ENCODE measurements around the gene TAF1B.

Gene TAF1B

DNA sequence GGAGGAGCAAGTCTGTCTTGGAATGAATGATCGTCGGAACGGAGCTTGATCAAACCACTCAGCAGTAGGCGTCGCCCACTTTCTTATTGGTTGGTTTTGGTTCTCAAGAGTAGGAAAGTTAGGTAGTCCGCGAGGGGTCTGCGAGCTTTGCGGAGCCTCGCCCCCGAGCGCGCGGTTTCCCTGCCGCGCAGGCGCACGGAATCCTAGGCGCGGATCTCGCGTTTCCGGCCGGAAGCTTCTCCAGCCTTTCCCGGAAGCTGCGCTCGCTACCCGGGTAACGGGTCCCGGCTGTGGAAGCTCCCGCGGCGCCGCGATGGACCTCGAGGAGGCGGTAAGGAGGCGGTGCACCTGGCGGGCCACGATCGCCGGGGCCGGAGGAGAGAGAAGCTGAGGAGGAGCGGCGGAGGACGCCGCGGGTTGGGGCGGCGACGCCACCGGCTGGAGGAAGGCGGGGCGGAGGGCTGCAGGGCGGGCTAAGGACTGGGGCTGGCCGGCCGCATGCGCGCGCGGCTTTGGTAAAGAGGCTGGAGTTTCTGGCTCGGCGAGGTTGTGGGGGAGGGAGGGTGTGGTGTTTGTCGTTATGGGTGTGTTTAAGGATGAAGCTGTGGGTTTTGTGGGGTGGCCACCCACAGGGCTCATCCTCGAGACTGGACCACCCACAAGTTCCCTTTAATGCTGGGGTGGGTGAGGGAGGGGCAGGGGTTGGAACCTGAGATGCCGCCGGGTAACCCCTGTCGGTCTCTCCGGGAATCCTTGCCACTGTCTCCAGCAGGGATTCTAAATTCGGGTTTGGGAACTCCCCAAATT lies at the start of gene TAF1B:
TSS of gene TAF1B (plus strand) at position 246 of the 807 bp plus-strand sequence. CDS start at position 314, 68 bp downstream.
- DNase-seq (ENCODE audit: low spot score) = peak; percentile 83

DNA sequence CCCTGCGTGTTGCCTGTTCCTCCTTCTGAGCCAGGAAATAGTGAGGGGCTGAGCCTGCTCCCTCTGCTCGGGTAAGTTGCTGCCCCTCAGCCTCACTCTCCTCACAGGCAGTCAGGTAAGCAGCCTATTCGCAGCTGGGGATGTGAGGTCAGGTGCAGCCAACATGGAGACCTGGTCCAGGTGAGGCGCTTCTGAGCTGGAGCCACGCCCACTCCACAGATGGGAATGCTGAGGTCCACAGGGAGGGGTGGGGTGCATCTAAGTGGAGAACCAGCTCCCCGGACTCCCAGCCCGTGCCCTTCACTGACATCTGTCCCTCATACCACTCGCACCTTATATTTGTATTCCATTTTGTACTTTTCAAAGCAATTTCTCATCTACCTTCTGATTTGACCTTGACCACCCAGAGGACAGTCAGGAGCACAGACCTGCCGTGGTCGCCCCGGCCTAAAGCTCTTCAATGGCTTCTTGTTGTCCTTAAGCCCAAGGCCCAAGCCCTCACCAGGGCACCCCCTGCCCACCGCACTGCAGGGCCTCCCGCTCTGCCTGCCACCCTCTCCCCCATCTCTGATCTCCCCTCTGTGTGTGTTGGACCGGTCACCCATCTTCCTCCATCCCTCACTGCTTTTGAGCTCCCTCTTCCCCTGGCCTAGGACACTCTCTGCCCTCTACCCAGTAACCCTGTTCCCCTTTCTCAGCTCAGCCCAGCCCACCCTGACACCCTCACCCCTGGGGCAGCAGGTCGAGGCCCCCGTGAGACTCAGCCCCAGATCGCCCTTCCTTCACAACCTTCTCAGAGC lies 49.2 kb upstream of the TAF1B start:
- no peak for DNase-seq (ENCODE audit: low spot score)

- DNase-seq (ENCODE audit: low spot score) = no peak
Measured at GRCh38 chr2:9795071-9795470, 48.2 kb upstream of the TAF1B start.

DNA sequence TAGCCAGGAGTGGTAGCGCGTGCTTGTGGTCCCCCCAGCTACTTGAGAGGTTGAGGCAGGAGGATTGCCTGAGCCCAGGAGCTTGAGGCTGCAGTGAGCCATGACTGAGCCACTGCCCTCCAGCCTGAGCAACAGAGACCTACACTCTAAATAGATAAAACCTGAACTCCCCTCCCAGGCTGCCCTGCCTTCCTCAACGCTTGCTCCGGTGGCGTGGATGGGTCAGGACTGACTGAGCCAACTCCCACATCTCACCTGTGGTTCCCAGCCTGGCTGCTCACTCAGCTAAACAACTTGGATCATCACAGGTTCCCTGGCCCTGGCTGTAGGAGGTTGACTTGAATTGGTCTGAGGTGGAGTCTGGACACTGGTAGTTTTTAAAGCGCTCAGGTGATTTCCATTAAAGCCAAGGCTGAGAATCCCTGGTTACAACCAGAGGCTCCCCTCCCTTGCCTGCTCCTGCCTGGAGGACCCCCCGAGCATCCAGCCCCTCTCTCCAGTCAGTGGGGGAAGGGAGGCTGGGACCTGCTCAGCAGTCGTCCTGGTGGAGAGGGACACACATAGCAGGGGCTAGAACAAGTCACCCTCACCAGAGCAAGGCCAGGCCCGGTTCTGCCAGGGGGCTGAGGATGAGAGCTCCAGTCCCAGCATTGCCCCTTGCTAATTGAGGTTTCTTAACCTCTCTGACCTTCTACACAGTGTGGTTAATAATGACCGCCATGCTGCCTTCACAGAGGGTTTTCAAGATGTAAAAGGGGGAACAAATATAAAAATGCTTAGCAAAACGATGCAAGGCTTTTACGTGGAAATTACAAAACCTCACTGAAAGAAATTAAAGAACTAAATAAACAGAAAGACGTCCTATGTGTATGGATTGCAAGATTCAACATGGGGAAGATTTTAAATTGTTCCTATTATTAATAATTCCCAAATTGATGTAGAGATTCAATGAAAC lies 46.9 kb upstream of the TAF1B start:
- no peak for DNase-seq (ENCODE audit: low spot score)

- no peak for DNase-seq (ENCODE audit: low spot score)
Measured at GRCh38 chr2:9797086-9797485, 46.2 kb upstream of the TAF1B start.

DNA sequence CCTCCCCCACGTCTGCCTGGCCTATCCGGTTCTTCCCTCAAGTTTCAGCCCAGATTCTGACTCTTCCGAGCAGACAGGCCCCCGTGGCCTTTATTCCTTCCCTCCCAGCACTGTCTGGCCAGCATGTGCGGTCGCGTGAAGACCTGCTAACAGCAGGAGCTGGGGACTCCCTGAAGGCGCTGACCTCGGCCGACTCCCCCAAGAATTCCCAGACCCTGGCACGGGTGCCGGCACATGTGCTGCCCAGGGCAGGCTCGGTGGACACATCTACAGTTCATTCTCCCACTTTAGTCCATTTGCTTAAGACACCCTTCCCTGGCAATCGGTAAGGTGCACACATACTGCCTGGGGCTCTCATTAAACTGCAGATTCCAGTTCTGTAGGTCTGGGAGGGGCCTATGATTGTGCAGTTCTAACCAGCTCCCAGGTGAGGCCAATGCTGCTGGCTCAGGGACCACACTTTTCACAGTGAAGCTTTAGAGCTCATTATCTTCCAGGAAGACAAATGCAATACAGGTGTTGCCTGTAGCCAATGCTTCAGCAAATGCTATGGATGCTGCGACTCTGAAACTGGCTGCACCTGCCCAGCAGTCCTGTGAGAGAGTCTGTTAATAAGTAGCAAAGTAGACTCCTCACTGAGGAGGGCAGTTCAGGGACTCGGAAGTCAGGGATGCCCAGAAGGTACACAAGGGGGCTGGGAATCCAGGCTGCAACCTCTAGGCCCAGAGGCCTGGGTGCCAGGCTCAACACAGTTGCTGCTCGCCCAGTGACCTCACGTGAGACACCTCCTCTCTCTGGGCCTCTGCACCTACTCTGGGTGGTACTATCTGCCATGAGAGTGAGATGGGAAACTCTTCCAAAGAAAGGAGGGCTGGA lies 45.4 kb upstream of the TAF1B start:
- no peak for DNase-seq (ENCODE audit: low spot score)

GRCh38 chr2:9799011-9799596 lies 44.2 kb upstream of the TAF1B start:
- no peak for DNase-seq (ENCODE audit: low spot score)

DNA sequence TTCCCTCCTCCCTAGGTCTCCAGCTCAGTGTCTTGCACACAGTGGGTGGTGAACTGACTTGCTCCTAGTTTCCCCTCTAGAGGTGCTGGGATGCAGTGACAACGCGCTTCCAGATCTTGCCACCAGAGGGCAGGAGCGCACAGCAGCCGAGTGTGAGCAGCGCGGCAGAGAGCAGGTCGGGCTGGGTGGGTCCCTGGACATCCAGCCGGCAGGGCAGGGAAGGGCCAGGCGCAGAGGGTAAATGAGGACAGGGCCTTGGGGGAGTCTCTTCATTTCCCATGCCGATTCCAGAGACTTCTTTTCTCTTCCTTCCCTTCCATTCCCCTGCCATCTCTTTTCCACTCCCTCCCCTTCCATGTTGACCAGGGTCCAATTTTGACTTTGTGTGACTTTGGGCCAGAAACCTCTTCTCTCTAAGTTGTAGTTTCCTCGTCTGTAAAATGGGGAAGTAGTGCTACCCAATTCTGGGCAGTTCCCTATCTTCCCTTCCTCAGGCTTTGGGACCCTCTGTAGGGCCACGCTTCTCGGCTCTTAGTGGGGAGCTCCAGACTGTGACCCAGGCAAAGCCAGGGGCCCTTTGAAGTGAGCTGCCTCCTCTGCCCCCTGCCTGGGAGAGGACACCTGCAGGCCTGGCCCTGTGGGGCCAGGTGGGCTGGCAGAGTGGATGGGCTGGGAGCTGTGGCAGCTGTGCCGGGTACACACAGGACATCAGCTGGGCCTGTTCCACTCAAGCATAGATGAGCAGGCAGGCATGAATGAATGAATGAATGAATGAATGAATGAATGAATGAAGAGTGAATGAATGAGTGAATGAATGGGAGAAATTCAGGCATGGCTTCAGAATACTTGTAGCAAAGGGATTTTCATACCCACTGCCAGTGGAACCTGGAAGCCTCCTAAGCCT lies 43.3 kb upstream of the TAF1B start:
- peak; percentile 78 for DNase-seq (ENCODE audit: low spot score)

- DNase-seq (ENCODE audit: low spot score) = no peak
Measured at GRCh38 chr2:9800639-9800974, 42.7 kb upstream of the TAF1B start.

- DNase-seq (ENCODE audit: low spot score) = peak; percentile 57
Measured at GRCh38 chr2:9800975-9801726, 42.1 kb upstream of the TAF1B start.

GRCh38 chr2:9802576-9802993 lies 40.7 kb upstream of the TAF1B start:
- DNase-seq (ENCODE audit: low spot score) = no peak

GRCh38 chr2:9803023-9803805 lies 40.1 kb upstream of the TAF1B start:
- DNase-seq (ENCODE audit: low spot score) = no peak

GRCh38 chr2:9805435-9806297 lies 37.6 kb upstream of the TAF1B start:
- DNase-seq (ENCODE audit: low spot score) = no peak

GRCh38 chr2:9806298-9806610 lies 37.0 kb upstream of the TAF1B start:
- no peak for DNase-seq (ENCODE audit: low spot score)

DNA sequence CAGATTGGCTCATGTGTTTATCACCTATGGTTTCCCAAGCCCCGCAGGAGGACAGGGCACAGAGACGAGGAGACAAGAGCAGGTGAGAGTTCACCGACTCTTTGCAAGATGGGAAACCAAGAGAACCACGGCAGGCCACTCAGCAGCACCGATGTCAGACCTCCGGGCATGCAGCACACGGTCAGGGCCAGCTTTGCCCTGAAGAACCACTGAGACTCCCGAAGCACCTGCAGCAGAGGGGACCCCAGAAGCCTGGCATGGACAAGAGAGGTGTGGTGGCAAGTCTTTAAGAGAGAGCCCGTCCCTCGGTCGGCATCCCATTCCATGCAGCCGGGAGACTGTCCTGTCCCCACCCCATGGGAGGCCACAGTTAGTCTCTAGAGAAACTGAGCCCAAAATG lies 36.6 kb upstream of the TAF1B start:
- no peak for DNase-seq (ENCODE audit: low spot score)

GRCh38 chr2:9807056-9807455 lies 36.2 kb upstream of the TAF1B start:
- DNase-seq (ENCODE audit: low spot score) = no peak

DNA sequence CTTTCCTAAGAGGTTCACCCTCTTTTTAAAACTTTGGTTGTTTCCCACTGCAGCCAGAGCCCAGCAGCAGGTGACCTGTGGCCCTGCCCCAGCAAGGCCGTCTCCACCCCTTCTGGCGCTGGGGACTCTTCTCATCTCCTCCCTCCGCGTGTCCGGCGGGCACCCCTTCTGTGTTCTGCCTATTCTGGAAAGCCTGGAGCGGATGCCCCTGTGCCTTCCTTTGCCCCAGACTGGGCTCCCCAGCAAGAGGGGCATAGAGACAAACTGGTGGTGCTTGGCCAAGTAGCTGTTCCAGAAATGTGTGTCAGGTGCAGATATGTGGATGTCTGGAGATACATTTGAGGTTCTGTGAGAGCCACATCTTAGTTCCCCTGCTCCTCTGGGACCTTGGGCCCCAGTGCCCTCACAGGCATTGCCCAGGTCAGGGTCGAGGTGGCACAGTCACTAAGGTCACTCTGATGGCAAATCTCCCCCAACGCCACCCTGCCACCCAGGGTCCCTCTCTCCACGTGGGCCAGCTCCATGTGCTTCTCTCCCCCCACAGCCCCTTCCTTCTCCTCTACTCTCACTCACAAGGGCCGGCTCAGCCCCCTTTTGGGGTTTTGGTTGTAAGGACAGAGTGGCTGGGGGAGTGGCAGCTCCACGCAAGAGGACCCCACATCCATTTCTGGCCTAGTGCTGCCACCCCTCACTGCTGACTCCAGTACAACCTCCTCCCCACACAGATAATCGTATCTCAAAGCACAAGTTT lies 35.5 kb upstream of the TAF1B start:
- no peak for DNase-seq (ENCODE audit: low spot score)
